Measurements from ENCODE around the gene TENT5A.

Gene TENT5A

DNA sequence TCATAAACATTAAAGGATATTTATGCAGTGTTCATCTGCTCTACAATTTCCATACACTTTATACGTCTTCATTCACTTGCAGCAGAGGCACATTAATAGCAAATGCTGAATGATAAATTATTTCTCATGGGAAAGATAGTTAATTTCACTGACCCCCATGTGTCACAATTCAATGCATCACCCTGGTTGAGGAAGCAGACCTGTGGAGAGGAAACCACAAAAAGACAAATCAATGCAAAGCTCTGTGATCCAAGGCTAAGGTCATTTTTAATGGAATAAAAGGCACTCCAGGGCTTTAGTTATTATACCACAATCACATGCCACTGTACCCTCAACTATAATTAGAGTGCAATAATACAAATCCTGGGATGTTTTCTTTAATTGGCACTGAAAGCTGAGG is 40.3 kb upstream of the TENT5A start:
- TF ChIP-seq, protein P1, sequence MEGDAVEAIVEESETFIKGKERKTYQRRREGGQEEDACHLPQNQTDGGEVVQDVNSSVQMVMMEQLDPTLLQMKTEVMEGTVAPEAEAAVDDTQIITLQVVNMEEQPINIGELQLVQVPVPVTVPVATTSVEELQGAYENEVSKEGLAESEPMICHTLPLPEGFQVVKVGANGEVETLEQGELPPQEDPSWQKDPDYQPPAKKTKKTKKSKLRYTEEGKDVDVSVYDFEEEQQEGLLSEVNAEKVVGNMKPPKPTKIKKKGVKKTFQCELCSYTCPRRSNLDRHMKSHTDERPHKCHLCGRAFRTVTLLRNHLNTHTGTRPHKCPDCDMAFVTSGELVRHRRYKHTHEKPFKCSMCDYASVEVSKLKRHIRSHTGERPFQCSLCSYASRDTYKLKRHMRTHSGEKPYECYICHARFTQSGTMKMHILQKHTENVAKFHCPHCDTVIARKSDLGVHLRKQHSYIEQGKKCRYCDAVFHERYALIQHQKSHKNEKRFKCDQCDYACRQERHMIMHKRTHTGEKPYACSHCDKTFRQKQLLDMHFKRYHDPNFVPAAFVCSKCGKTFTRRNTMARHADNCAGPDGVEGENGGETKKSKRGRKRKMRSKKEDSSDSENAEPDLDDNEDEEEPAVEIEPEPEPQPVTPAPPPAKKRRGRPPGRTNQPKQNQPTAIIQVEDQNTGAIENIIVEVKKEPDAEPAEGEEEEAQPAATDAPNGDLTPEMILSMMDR (IDR thresholded peaks at IDR 0.05), result no peak

DNA sequence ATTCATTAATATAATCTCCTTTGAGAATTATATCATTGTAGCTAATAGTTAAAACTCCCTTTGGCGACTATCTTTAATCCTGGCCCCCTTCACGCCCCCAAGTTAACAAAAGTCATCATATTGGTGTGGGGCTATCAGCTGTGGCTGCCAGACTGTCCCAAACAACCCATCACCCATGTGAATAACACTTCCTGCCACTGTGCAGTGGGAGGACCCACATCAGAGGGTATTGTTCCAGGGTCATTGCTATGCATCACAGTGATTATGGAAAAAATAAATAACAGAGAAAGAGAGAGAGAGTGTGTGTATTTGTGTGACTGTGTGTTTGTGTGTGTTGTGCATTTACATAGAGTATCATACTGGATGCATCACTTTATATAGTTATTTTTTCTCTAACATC is 39.3 kb upstream of the TENT5A start:
- TF ChIP-seq, protein P1 (IDR thresholded peaks at IDR 0.05), result no peak

DNA sequence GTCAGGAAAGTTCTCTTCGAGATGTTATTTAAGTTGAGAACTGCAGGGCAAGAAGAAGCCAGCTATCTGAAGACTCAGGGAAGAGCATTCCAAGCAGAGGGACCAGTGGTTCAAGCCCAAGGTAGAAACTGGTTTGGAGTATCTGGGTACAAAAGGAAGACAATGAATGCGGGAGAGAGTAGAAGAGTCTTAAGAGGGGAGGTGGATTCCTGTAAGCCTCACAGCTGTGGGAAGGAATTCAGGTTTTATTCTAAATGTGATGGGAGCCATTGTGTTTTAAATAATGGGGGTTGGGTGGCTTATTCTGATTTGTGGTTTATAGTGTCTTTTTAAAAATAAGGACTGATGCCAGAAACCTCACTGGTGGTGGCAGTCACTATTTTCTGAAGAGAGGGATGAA is 37.6 kb upstream of the TENT5A start:
- TF ChIP-seq, protein P1 (IDR thresholded peaks at IDR 0.05), result no peak

DNA sequence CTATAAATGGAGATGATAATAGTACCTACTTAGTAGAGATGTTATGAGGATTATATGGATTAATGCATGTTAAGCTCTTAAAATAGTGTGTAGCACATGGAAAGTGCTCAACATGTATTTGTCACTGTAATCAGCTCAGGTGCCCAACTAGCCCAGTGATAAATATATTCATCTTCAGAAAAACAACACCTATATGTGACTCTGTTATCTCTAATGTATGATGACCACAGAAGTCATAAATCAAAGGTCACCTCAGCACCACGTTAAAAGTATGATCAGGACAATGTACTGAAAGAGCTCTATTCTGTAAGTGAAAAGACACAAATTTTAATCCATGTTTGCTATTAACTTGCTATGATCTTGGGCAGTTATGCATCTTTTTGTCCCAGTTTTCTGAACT is 36.8 kb upstream of the TENT5A start:
- TF ChIP-seq, protein P1 (IDR thresholded peaks at IDR 0.05), result no peak

DNA sequence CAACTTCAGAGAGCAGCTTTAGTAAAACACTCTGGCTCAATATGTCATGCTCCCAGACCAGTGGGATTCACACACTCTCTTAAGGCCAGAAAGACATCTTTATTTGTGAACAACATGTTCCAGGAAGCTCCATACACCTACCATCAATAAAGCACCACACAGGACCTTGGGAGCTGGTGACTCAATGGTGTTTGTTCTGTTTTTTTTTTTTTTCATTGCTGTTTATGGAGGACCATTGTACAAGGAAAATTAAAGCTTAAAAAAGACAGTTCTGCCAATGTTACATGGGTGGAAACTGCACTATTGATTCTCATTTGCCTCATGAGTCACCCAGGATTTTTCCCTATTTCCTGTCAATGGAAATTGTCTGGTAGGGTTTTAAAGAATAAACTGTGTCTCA is 36.3 kb upstream of the TENT5A start:
- TF ChIP-seq, protein P1 (IDR thresholded peaks at IDR 0.05), result no peak

DNA sequence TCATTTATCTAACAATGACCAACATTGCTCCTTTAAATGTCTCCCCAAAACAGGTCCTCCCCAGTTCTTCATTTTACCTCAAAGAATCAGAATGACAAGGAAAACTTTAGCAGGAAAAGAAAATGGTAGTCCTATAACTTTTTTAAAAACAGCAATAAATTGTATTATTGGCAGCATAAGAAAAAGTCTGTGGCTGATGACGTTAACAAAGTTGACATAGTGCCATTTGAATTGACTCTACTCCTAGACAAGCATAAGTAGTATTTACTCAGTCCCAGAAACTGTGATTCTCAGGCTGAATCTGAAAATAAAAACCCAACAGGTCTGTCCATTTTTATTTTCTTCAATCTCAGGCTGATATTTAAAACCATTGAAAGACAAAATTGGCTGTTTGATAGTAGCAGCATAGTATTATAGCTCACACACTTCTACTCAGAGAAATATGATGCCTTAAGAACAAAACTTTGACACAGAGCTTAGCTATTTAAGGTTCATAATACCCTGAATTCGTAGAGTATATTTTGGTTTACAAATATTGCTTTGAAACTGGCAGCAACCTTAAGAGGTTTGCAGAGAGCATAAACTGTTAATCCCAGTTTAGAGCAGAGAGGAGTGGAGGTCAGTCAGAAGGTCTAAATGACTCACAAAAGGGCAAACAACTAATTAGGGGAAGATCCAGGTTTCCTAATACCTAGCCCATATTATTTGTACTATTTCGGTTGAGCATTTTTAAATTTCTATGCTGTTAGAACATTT is 35.0 kb upstream of the TENT5A start:
- TF ChIP-seq, protein P1 (IDR thresholded peaks at IDR 0.05), result no peak

DNA sequence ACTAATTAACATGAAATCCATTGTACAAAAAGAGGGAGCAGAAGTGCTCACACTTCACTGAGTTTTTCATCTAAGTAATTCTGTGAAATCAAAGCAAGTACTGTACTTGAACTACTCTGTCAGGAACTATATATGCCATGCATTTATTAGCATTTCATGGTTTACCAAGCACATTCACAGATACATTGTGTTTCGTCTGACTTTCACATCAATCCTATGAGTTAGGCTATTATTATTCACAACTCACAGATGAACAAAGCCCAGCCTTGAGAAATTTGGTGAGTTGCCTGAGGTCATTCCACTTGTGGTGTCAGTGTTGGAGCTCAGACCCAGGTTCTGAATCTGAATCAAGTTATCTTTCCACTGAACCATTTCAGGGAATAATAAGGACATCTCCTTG is 33.7 kb upstream of the TENT5A start:
- TF ChIP-seq, protein P1 (IDR thresholded peaks at IDR 0.05), result no peak

DNA sequence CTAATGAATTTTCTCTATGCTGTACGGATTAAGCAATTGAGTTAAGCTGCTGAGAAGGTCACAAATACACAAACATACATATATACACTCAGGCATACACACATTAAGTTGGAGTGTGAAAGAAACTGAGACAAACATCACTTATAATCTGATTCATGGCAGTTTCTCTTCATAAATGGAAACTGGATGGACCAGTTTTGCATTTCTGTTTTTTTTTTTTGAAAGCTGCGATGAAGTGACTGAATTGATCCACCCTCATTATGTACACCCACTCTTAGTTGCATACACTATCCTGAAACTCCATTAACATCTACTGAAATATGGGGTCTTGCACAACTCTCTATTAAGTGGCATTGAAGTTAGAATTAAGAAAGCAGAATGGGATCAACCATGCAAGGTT is 32.9 kb upstream of the TENT5A start:
- TF ChIP-seq, protein P1 (IDR thresholded peaks at IDR 0.05), result no peak
